Hindlimb muscle (tissue), 1 donor: Measurements from ENCODE around the gene COL11A2. TPM values are rescaled to one million over a fixed set of nuclear protein-coding genes. Genes with fewer than 3 reads are reported as not detected.

Experiments used
- DNase-seq: peaks from one replicate; pipeline ENCODE4 v3.0.0-alpha.2; 2013
- polyA plus RNA-seq: library from polyadenylated mRNA; unstranded; fragments of 120-200 nt; gene quantifications from one replicate; pipeline ENCODE4 v1.2.1, GENCODE V29; 2013; ENCODE audit not compliant: insufficient read length

COL11A2 gene
- polyA plus RNA-seq, 1 donor: 49.7 TPM

GRCh38 chr6:33192671-33193602, 670 bp upstream of the COL11A2 start:
- no peak for DNase-seq

DNA sequence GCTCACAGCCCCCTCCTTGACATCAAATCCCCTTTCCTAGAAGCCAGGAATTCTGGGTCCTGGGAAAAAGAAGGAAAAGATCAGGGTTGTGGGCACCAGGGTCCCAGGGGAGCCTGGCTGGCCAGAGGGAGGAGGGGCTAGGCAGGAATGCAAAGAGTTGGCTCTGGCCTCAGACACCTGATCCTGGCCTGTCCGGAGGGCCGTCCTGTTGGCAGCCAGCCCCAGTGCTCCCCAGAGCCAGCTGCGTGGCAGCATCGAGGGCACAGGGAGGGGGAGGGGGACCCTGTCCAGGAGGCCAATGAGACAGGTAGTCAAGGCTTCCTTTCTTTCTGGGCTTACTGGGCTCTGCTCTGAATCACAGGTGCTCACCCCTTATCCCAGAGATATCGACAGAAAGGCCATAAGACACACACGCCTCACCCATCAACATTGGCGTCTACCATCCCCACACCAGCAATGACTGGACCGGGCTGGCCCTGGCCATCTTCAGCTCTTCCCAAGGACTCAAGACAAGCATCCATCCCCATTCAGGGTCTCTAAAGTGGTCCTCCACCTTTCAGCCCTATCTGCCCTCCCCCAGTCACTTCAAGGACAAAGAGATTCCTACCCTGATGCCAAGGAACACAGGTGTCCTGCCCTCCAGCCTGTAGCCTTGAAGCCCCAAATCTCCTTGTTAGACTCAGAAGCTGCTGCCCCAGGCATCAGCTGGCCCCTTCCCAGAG, 723 bp downstream of the COL11A2 start:
- DNase-seq: no peak

DNA sequence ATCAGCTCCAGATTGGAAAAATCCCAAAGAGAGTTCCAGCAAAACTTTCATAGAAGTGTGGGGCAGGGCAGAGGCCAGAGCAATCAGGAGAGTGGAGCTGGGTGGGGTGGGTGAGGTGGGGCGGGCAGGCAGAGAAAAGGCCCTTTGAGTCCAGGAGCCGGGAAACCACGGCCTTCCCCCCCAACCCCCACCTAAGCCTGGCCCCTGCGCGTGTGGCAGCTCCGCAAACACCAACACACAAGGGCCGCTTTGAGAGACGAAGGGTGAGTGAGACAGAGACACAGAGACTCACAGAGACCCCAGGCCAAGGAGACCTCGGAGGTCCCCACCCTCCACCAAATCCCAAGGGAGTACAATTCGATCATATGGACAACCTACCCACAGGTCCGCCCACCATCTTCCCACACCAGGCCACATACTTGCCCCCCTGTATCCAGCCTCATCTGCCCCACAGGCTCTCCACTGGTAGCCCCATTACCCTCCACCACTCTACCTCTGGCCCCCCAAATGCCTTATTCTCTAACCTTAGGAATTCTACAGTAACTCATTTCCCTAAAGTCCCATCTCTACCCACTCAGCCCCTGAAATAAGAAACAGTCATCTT, 1.7 kb downstream of the COL11A2 start:
- no peak for DNase-seq

- DNase-seq: peak; percentile 60
Measured at GRCh38 chr6:33189625-33190448, 2.4 kb downstream of the COL11A2 start.

GRCh38 chr6:33189164-33189563, 3.1 kb downstream of the COL11A2 start:
- DNase-seq: no peak

DNA sequence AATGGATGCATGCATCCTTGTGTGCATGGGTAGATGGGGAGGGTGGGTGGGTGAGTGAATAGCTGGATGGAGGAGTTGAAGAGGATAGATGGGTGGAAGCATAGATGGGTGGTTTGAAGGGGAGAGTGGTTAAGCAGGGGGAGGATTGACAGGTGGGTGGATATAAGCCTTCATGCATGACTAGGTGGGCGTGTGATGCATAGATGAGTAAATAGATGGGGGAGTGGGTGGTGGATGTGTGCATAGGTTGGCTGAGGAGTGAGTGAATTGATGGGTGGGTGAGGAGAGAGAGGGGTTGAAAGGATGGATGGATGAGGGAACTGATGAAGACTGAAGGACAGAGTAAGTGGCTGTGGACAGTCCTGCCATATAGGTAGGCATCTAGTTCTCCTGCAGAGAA, 4.5 kb downstream of the COL11A2 start:
- no peak for DNase-seq

GRCh38 chr6:33185654-33186187, 6.5 kb downstream of the COL11A2 start:
- DNase-seq: no peak

GRCh38 chr6:33185190-33185589, 7.1 kb downstream of the COL11A2 start:
- DNase-seq: no peak

DNA sequence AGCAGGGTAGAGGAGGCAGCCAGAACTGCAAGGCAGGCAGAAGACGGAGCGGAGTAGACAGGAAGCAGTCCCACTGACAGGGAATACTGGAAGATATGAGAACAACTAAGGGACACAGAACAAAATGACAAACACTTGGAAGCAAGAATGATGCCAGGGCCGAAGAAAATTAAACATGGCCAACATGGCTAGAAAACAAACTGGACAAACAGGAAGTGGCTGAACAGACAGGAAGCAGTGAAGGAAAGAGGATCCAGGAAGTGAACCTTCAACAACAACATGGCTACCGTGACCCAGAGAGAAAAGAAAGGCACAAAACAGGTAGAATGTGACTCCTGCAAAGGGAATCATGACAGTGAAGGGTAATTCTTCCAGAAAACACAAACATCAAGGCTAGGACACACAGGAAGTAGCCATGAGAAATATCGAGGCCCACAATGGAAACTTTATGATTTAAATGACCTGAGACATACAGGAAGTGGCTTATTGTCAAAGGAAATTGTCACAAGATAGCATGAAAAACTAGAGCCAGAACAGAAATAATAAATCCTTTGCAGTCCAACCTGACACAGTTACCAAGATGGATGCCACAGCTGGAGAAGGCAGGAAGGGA, 9.1 kb downstream of the COL11A2 start:
- DNase-seq: no peak

DNA sequence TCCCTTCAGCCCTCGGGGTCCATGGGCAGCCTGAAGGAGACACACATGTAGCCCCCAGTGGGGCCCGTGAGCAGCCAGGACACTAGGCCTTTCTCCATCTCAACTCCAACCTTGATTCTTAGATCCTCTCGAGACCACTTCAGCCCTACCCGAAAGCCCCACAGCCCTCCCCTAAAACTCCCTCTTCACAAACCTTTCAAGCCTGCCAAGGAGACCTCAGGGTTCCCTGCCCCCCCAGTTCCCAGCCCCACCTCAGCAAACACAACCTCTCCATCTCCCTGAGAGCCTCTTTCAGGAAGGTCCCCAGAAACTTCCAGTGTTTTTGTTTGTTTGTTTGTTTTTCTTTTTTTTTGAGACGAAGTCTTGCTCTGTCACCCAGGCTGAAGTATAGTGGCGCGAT, 11.1 kb downstream of the COL11A2 start:
- DNase-seq: no peak

- DNase-seq: no peak
Measured at GRCh38 chr6:33178755-33179475, 13.4 kb downstream of the COL11A2 start.

DNA sequence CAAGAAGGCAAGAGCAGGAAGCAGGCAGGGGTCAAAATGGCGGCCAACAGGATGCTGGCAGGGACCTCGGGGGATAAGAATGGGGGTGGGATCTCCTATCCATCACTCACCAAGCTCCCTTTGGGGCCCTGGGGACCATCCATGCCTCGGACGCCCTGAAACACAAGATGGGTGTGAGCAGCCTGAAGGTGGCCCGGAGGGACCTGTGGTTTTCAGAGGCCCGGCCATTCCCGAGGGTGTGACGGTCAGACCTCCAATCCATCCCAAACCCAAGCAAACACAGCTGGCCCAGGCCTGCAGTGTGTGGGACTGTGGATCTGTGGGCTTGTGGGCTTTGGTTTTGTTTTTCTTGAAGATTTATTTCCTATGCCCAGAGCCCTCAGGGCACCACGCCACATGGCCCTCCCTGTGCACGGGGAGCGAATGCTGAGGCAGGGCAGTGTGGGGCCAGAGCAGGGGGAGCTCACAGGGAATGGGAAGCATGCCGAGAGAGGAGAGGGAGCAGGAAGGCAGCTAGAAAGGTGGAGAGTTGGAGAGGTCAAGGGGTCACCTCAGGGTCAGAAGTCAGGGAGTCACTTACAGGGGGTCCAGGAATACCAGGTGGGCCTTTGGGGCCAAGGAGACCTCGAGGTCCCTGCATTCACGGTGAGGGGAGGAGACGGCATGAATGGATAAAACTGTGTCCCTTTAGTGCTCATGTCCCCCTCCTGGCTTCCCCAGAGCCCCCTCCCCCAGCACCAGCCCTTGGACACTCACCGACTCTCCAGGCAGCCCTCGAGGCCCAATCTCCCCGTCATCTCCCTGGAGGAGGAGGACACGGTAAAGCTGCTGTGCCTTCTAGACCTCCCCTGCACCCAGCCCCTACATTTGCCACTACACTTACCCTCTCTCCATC, 14.5 kb downstream of the COL11A2 start:
- DNase-seq: no peak

- no peak for DNase-seq
Measured at GRCh38 chr6:33176906-33177305, 15.4 kb downstream of the COL11A2 start.

GRCh38 chr6:33175436-33176069, 16.7 kb downstream of the COL11A2 start:
- DNase-seq: no peak

DNA sequence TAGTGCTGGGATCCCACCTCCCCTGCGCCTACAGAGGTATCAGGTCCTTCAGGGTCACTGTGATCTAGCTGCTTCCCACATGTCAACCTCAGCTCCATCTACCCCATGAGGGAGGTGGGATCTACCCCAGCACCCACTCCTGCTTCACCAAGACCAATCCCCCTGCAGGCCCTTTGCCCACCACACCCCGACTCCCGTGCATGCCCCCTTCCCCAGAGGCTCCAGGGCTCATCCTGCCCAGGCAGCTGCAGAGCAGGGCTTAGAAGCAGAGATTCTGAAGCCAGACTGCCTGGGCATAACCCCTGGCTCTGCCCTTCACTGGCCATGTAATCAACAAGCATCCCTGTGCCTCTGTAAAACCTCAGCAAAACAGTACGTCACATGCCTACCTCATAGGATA, 17.5 kb downstream of the COL11A2 start:
- no peak for DNase-seq

DNA sequence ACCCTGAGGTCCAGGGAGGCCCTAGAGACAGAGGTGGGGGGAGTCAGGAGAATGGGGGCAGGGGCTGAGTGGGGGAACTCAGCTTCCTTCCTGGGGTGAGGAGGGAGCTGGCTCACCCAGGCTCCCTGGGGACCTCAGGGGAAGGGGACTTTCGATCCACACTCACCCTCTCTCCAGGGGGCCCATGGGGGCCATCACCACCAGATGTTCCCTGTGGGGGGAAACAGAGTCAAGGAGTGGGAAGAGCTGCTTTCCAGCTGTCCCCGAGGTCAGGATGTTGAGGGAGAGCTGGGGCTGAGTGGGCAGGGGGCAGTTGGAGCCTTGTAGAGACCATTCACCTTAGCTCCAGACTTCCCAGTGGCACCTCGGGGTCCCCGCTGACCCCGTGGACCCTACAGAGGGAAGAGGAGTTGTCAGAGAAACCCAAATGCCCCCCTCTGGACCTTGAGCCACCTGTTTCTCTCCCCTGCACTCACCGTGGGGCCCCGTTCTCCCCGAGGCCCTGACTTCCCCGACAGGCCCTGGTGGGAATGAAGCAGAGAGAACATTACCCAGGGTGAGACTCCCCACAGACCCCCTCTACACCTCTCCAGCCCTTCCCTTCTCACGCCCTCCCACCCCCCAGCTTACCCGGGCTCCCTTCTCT, 18.6 kb downstream of the COL11A2 start:
- no peak for DNase-seq

DNA sequence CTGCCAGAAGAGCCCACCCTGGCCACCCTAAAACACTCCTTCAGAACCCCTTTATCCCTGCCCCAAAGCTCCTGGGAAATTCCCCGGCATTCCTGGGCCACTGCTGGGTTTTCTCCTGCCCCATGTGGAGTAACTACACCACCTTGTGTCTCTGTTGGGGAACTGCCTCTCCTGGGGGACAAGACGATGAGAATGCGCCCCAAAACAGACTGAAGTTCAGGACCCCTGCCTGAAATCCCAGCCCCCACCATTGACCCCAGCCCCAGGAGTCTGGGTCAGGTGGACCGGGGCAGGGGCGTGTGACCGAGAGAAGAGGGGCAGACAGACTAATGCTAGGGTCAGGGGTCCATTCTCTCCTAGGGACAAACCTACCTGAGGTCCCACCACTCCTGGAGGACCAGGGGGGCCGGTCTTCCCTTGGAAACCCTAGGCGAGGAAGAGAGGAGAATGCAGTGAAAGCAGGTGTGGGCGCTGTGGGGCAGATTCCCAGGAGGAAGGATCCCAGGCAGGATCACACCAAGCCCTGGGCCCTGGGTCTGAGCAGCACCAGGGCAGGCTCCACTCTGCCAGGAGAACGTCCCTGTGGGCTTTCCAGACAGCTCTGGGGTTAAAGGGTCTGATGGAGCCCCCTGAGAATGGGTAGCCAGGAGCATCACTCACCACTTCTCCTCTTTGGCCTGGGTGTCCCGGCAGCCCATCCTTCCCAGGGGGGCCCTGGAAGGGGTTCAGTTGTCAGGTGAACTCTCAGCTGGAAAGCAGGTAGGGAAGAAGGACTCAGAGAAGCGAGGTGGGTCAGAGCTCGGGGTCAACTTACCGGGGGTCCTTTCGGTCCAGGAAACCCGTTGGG, 19.4 kb downstream of the COL11A2 start:
- DNase-seq: no peak
